ENCODE data around the gene ERRFI1. TPM values are rescaled to one million over a fixed set of nuclear protein-coding genes. Genes with fewer than 3 reads are reported as not detected.

ERRFI1 gene
- total RNA-seq, 1 donor from 2014 or later: 12.8 TPM

GRCh38 chr1:8011016-8011415 is 15.1 kb downstream of the ERRFI1 start:
- intact Hi-C loops (cut with DNase I): no loop called here
- ATAC-seq: no peak

GRCh38 chr1:8010080-8010664 is 15.9 kb downstream of the ERRFI1 start:
- intact Hi-C loops (cut with DNase I): no loop called here
- DNase-seq (ENCODE audit: missing footprints): no peak
- no peak for ATAC-seq

More at GRCh38 chr1:8011016-8011415, 15.1 kb downstream of the ERRFI1 start:
- no peak for DNase-seq (ENCODE audit: missing footprints)

- ATAC-seq (no peak), DNase-seq (ENCODE audit: missing footprints) (no peak)
- intact Hi-C loops (cut with DNase I): no loop called here
Measured at GRCh38 chr1:8009043-8010002, 16.8 kb downstream of the ERRFI1 start.

GRCh38 chr1:8006037-8006963 is 19.8 kb downstream of the ERRFI1 start:
- no peak for ATAC-seq
- no peak for DNase-seq (ENCODE audit: missing footprints)
- intact Hi-C loops (cut with DNase I): no loop called here

- intact Hi-C loops (cut with DNase I): no loop called here
- ATAC-seq (peak; percentile 95), DNase-seq (ENCODE audit: missing footprints) (peak; percentile 90)
Measured at GRCh38 chr1:8004803-8005573, 21.1 kb downstream of the ERRFI1 start.

GRCh38 chr1:8004113-8004802 is 21.9 kb downstream of the ERRFI1 start:
- DNase-seq (ENCODE audit: missing footprints): no peak
- peak; percentile 21 for ATAC-seq
- intact Hi-C loops (cut with DNase I): no loop called here

GRCh38 chr1:8003438-8004112 is 22.5 kb downstream of the ERRFI1 start:
- intact Hi-C loops (cut with DNase I): no loop called here
- DNase-seq (ENCODE audit: missing footprints): no peak
- no peak for ATAC-seq

- ATAC-seq (no peak), DNase-seq (ENCODE audit: missing footprints) (no peak)
- intact Hi-C loops (cut with DNase I): no loop called here
Measured at GRCh38 chr1:8002921-8003320, 23.2 kb downstream of the ERRFI1 start.

- no peak for ATAC-seq
- no peak for DNase-seq (ENCODE audit: missing footprints)
- intact Hi-C loops (cut with DNase I): no loop called here
Measured at GRCh38 chr1:8002329-8002910, 23.7 kb downstream of the ERRFI1 start.

GRCh38 chr1:7995437-7995836 is 30.7 kb downstream of the ERRFI1 start:
- intact Hi-C loops (cut with DNase I): no loop called here
- DNase-seq (ENCODE audit: missing footprints) (no peak), ATAC-seq (no peak)

GRCh38 chr1:7994827-7995226 is 31.3 kb downstream of the ERRFI1 start:
- no peak for DNase-seq (ENCODE audit: missing footprints)
- intact Hi-C loops (cut with DNase I): no loop called here
- ATAC-seq: no peak

- DNase-seq (ENCODE audit: missing footprints) (no peak), ATAC-seq (no peak)
- intact Hi-C loops (cut with DNase I): no loop called here
Measured at GRCh38 chr1:7993593-7994479, 32.3 kb downstream of the ERRFI1 start.

- ATAC-seq: no peak
- no peak for DNase-seq (ENCODE audit: missing footprints)
- intact Hi-C loops (cut with DNase I): no loop called here
Measured at GRCh38 chr1:7992885-7993284, 33.2 kb downstream of the ERRFI1 start.

- no peak for ATAC-seq
- DNase-seq (ENCODE audit: missing footprints): no peak
- intact Hi-C loops (cut with DNase I): no loop called here
Measured at GRCh38 chr1:7991504-7992440, 34.3 kb downstream of the ERRFI1 start.

Measured in Right ventricle myocardium inferior (tissue), 1 donor.